HG02870 (cell line): Measurements from ENCODE around the gene MACROD2.

Source experiments
- ATAC-seq: cut with Tn5 transposase; IDR thresholded peaks from one replicate; pipeline ENCODE4 v1.9.1; 2021; ENCODE audit warnings: mild to moderate bottlenecking, moderate library complexity; ENCODE audit not compliant: unreplicated experiment

The MACROD2 gene

DNA sequence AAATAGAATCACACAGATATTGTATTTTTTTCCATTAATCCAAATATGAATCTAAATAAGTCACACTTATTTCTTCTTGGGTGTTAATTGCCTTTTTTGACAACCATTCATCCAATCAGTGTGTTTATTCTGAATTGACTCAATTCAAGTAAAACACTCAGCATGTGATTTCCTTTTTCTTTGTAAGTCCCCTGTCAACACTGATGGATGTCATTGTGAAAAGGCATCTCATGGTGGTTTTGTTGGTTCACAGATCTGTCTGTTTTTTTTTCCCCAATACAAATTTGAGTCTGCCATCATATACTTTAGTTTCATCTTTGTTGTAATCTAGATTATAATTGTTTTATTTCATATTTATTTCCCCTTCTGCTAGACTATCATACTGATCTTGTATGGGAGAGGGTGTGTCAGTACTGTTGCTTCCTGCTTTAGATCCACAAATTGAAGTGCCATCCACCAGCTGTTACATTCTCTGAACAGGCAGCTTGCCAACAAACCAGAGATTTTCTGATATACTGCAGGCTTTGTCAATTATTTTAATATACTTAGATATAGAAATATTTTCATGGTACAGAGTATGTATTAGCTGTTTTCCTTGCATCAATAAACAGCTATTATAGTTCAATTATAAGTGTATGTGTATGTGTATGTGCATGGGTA is 406.3 kb downstream of the MACROD2 start:
- ATAC-seq = no peak

DNA sequence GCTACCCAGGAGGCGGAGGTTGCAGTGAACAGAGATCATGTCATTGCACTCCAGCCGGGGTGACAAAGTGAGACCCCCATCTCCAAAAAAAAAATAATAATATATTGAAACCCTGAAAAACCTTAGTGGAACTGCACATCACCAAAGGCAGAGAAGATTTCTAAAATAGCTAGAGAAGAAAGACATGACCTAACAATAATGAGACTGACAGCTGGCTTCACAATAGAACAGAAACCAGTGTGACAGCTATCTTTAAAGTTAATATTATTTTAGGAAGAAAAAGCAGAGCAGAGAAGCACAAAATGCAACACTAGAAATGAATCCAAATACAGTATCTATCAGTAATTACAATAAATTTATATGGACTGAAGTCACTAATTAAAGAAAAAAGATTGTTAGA is 409.2 kb downstream of the MACROD2 start:
- no peak for ATAC-seq

DNA sequence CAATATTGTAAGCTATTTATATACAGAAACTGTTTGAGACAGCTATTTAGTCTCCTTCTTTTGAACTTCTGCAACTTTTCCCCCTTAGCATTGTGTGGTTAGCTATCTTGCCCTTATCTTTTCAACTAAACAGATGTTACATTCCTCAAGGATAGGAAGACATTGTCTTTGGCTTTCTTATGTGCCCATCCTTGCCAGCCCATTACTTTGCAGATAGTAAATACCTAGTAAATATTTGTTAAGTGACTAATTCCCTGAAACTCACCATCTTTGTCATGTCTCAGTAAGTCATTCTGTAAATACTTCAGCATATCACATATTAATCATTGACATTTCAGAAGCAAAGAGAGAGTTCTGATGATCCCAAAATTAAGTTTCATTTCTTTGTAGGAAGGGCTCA is 411.2 kb downstream of the MACROD2 start:
- ATAC-seq = no peak

DNA sequence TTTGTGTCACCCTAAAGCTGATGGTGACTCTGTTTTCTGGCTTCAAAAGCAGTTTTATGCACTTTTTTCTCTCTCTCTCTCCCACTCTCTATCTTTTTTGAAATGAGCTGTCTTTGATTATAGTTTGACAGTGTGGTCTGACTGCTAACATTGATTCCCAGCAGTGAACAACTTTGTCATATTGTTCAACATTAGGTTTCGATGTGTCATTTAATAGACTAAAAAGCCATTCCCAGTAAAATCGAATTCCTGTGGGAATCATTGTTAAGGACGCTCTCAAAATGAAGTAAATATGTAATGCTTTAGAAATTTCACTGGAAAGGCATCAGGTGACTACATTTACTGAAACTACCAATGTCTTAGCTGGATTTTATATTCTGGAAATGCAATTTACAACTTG is 412.0 kb downstream of the MACROD2 start:
- ATAC-seq = no peak

DNA sequence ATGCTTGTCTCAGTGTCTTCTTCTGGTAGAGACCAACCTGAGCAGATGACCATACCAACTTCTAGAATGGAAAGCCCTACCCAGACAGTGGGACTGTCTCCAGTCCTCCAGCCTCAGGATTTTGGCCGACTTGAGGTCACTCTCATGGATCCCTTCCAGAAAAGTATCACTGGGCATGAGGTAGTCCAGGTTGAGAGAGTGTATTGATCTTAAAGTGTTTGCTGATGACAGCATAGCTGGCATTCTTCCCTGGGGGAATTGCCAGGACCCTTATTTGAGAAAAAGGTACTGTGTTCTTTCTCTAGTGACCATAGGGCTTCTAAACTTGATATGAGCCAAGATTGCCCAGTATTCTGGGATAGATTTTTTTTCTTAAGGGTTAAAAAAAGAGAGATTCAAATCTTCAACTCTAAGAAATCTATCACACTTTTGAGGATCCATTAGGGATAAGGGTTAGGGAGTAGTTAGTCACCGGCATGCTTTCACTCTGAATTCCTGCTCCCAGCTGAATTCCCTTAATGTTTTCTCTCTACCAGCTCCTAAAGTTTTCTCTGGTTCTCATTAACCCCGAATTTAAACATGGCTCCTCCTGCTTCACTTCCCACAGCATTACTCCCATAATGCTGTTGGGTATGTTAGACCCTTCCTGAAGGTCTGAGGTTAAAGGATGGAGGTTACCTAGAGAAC is 415.7 kb downstream of the MACROD2 start:
- no peak for ATAC-seq

DNA sequence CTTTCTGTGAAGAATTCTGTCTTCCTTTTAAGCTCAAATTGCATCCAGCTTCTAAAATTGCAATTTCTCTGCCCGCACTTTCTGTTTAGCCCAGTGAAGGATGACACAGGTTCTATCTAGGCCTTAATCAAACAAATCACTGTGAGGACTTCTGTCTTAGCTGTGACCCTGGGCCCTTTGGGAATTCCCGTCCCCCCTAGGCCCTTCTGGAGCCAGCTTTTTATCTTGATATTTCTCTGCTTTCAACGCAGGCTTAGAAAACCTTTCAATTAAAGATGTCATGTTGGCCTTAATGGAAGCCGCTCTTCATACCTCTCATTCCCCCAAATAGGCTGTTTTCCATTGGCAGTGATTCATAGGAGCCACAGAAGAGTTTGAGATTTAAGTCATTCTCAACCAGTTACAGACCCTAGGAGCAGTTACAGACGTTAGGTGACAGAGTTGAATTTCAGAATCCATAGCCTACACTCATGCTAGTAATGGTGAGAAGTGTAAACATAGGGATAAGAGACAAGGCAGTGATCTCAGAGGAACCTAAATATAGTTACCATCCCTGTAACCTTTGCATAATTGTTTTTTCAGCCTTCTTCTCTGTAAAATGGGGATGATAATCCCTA is 416.9 kb downstream of the MACROD2 start:
- no peak for ATAC-seq

DNA sequence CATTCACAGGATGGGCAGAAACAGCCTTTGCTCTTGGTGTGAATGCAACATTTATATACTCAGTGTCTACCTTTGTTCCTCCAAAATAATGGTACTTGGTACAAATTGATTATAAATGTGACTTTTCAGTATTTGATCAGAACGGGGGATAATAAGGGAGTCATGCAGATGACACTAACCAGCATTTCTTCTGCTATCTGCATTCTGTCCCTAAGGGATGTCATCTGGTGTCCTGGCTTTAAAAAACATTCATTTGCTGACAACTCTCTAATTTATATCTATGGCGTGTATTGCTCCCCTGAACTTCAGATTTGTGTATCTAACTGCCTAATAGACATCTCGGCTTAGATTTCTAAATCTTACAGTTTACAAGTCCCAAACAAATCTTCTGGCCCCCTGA is 418.5 kb downstream of the MACROD2 start:
- no peak for ATAC-seq

DNA sequence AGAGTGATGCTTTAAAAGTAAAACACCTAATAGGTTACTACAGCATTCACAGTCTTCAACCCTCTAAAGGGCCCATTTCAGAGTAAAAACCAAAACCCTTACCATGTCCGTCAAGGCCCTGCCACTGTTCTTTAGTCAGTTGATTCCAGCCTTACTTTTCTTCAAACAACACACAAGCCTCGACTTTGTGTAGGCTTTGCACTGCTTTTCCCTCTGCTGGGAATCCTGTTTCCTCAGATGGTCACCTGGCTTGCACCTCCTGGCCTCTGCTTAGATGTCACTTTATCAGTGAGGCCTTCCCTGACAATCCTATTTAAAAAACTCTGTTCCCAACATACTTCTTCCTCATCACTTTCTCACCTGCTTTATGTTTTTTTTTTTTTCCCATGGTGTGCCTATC is 419.2 kb downstream of the MACROD2 start:
- no peak for ATAC-seq

DNA sequence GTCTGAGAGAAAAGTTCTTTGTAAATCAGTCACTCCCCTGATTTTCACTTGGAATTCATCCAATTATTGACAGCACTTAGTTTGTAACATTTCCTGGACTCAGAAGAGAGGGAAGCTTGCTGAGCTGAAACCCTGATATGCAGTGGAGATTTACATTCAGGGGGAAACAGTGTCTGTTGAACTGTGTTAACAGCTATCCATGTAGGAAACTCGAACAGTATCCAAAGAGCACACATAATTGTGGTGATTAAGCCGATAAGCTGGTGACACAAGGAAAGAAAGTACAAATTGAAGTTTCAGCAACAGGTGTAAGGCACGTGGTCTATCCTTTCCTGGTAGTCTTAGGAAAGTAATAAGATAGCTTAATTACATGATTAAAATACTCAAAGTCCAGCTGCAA is 420.2 kb downstream of the MACROD2 start:
- no peak for ATAC-seq

DNA sequence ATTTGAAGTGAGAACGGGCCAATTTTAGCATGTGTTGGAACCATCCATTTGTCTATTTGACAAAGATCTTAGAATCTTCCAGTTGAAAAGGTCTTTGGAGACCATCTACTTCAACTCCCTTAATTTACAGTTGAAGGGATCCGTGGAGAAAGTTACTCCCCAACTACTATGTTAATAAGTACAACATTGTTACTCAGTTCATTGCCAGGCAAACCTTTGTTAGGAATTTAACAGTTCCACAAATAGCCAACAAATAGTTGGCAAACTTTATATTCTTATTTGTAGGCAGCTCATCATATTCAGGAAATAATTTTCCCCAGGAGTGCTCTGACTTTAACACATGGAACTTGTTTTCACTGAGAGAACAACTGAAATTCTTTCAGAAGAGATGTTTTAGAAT is 423.1 kb downstream of the MACROD2 start:
- ATAC-seq = no peak

- ATAC-seq = no peak
These were observed 427.6 kb downstream of the MACROD2 start for GRCh38 chr20:14422892-14423291.

DNA sequence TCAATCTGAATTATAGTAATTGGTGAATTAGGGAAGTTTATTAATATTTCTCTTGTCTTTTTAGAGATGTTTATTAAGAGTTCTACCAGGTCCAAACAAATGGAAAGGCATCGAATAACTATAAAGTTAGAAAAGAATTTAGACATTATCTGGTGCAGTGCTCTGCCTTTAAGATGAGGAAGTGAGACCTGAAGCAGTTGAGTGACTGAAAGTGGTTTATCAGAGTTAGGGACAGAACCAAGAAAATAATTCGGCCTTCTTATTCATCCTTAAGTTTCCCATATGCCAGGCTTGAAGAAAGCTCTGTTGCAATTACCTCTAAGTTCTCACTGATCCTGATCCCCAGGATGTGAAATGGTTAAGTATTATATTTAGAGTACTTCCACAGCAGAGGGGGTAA is 436.3 kb downstream of the MACROD2 start:
- ATAC-seq = no peak

- no peak for ATAC-seq
These were observed 436.8 kb downstream of the MACROD2 start for GRCh38 chr20:14432085-14432484.

DNA sequence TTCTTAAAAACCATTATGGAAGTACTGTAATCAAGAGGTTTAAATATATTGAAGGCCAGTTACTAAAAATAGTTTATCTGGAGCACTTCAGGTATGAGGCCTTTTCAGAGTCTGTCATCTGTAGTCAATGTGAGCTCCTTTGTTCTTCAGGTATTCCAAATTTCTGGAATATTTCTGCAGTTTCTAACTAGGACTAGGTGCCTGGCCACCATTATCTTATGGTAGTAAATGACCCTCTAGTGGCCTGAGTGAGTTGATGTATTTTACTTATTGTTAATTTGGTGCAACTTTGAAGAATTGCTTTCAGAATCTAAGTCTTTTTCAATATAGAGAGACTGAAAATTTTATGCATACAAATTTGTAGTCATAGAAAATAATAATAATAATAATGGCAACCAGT is 437.3 kb downstream of the MACROD2 start:
- ATAC-seq = no peak

GRCh38 chr20:14434384-14435136 is 439.2 kb downstream of the MACROD2 start:
- ATAC-seq = no peak

DNA sequence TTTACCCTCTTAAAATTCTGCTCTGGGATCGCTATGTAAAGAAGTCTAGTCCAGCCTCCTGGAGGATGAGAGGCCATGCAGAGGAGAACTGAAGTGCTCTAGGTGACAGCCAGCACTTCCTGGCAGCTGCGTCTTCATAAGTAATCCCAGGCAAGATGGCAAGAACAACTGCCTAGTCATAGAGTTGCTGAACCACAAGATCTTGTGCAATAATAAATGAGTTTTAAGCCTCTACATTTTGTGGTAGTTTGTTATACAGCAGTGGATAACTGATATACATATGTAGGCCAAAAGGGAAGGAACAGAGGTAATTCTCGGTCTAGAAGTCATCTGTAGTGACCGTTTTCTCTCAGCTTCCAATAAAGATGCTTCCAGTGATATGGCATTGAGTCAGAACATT is 445.9 kb downstream of the MACROD2 start:
- ATAC-seq = no peak

DNA sequence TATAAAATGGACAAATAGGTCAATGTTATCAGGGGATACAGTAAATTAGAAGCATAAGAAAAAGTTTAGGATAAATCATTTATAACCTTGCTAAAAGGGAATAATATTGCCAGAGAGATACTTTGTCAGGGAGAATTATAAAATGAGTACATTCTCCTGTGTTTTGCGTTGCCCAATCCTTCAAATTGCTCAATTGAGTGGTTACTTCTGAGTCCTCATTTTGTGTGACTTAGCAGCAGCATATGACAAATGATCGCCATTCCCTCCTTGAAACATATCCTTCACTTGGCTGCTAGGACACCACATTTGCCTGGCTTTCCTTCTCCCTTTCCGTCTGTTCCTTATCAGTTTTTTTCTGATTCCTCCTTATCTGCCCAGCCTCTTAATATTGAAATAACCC is 448.8 kb downstream of the MACROD2 start:
- no peak for ATAC-seq

DNA sequence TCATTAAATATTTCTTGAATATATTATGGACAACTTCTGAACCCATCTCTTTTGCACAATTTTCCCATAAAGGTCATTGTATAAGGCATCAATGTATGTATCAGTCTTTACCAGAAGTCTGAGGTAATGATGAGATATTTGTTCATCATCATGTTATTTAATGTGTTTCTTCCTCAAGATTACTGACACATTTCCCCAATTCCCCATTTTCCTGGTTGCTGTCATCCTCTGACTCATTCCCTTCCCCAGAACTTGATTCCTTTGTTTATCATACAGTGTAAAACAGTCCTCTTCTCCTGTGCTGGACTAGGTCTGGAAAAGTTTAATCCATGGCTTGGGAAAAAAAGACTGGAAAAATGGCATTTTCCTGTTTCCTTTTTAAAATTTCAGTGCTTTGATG is 450.0 kb downstream of the MACROD2 start:
- no peak for ATAC-seq

DNA sequence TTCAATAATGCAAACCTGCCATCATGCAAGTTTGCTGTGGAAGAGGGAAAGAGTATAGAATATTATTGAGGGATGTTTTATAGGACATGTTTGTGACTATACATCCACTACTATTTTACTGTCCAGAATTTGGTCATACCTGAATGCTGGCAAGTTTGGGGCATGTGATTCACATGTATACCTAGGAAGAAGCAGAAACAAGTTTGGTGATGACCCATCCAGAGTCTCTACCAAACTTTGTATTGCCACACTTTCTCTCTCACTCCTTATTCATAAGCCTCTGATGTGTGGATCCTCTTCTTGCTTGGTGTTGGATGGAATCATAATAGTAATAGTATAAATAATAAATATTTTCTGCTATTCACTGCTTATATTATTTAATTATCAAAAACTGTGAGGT is 450.6 kb downstream of the MACROD2 start:
- ATAC-seq = no peak

DNA sequence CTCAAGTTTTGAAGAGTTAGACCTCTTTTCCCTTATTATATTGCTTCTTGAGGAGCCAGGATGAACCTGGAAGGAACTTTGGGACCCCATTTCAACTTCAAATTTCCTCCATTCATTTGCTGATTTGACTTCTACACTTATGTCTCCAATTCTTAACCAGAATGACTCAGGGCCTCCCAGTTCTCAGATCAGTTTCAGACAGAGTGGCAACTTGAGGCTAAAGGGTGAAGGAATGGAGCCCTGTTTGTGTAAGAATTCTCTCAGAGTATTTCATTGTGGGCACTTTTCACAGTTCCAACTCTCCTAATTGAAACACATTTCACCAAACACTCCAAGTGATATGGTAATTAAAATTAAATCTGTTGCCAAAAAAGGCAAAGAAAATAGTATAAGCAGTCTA is 451.1 kb downstream of the MACROD2 start:
- no peak for ATAC-seq

- ATAC-seq = no peak
These were observed 454.0 kb downstream of the MACROD2 start for GRCh38 chr20:14449323-14449722.

- ATAC-seq = no peak
These were observed 454.9 kb downstream of the MACROD2 start for GRCh38 chr20:14450256-14450655.
